Esophagus muscularis mucosa (tissue), 4 donors: Measurements from ENCODE around the gene RERE. TPM values are rescaled to one million over a fixed set of nuclear protein-coding genes. Genes with fewer than 3 reads are reported as not detected.
A peak's percentile ranks its signal among the peaks of the same experiment; 100 is the strongest.

Experiments used
- DNase-seq: peaks from one replicate; pipeline ENCODE4 v3.0.0-alpha.2; 2017; ENCODE audit errors: extremely low spot score
- H3K27ac ChIP-seq, 4 donors: fragments of 200-600 bp; sonication (generic); replicated peaks in 1 of 4; 1 replicate in 3 of 4; 2 replicates in 1 of 4; pipeline ENCODE4 v1.5.1; 2016 to 2019; ENCODE audit warnings: mild to moderate bottlenecking in 1 of 4
- H3K27me3 ChIP-seq, 4 donors: fragments of 200-600 bp; sonication (generic); one replicate each; pipeline versions ENCODE4 v1.5.1 to v1.6.0; 2016 to 2019
- H3K36me3 ChIP-seq, 4 donors: fragments of 200-600 bp; sonication (generic); one replicate each; pipeline ENCODE4 v1.5.1; 2016 to 2019
- H3K4me1 ChIP-seq, 4 donors: fragments of 200-600 bp; sonication (generic); one replicate each; pipeline ENCODE4 v1.5.1; 2016 to 2019
- H3K4me3 ChIP-seq, 4 donors: fragments of 200-600 bp; sonication (generic); 1 replicate in 2 of 4; 2 replicates in 2 of 4; pipeline ENCODE4 v1.5.1; 2016 to 2019; ENCODE audit warnings: mild to moderate bottlenecking in 4 of 4, moderate library complexity in 1 of 4
- H3K9me3 ChIP-seq, 4 donors: fragments of 200-600 bp; sonication (generic); 1 replicate in 3 of 4; 2 replicates in 1 of 4; pipeline ENCODE4 v1.5.1; 2016 to 2019
- EP300 ChIP-seq: sonication (generic); formaldehyde crosslinking; IDR thresholded peaks from one replicate; pipeline ENCODE4 v1.6.1; 2017; ENCODE audit warnings: antibody characterized with exemption
- POLR2A ChIP-seq: fragments of 450-650 bp; IDR thresholded peaks from one replicate; pipeline ENCODE4 v1.6.1; 2017; ENCODE audit warnings: antibody characterized with exemption, moderate library complexity, mild to moderate bottlenecking, low read depth
- POLR2AphosphoS5 ChIP-seq, 2 donors: sonication (generic); formaldehyde crosslinking; IDR thresholded peaks; one replicate each; pipeline ENCODE4 v1.6.1; 2017; ENCODE audit warnings: antibody characterized with exemption in 2 of 2
- WGBS: methylation state at CpG from one replicate; pipeline ENCODE4 v1.1.5; 2018; 5-methylcytosine and 5-hydroxymethylcytosine counted together
- intact Hi-C: fragments of 100-400 bp; cut with DNase I; formaldehyde crosslinking; loops from one replicate; pipeline ENCODE4 v1.15.1; 2023
- total RNA-seq, 4 donors: library from RNA; depleted of rRNA; stranded (reverse); fragments of >200 nt; gene quantifications; one replicate each; pipeline versions ENCODE4 v1.1.0 to v1.2.1, GENCODE V29; 2016
- TF ChIP-seq, protein P1 (sequence below), 3 experiments: fragments of 200-600 bp in 2 of 3; fragments of 450-650 bp in 1 of 3; sonication (generic) in 2 of 3; IDR thresholded peaks; one replicate each; pipeline ENCODE4 v1.5.1; 2017 to 2019; ENCODE audit warnings: antibody characterized with exemption in 3 of 3, mild to moderate bottlenecking in 2 of 3, moderate library complexity in 1 of 3

RERE gene
- total RNA-seq, 4 donors from 2014 or later, result 133 to 212 (median 168) TPM

DNA sequence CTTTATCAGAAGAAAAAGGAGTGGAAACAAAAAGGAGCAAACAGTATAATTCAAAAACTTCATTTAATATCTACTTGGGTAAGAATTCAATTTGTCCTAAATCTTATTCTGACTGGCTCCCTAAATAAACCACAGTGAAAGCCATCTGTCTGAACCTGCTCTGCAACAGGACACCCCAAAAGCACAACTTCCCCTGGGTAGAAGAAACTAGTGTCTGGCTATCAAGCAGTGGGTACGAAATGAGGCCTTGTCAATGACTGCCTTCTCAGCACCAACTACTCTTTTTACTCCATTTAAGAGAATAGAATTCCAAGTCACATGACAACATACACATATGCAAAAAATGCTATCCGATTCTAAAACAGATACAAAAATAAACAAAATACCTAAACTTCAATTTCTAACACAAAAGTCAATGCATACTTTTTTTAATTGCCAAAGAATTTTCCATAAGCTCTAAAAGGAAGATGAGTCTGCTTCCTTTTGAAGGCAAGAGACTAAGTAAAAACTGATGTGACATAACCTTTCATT lies 292.7 kb downstream of the RERE start:
- DNase-seq, result no peak
- intact Hi-C loops, result no loop called here

DNA sequence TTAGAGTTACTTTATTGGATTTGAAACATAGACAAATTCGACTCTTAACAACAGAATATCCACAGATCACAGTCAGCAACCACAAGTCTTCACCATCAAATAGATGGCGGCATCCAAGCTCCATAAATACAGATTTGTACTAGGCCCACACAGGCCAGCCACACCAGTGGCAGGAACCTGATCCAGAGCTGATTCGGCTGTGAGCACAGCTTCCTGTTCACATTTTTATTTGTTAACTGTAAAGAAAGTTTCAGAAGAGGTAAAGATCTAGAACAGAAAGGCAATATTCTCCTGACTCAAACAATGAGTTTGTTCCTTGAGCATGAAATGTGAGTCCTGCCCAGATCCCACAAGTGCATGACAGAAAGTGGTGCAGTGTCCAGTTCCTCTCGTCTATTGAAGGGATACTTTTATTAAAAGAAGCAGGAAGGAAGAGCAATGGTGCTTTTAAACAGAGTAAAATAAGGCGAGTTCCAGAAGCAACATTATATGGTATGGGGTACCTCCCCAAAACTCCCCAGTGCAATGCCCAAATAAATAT lies 293.7 kb downstream of the RERE start:
- Histone ChIP-seq H3K4me3 (no peak overlapping the region), H3K36me3 (no peaks in the 10 kb centered on the region), H3K27me3 (no peaks in the 10 kb centered on the region), H3K9me3 (no peaks in the 10 kb centered on the region), H3K27ac (peak overlapping the region; percentile 16 to 80 (median 64)), H3K4me1 (peaks cover 40 to 66% (median 49%) of the 10 kb centered on the region in 4 donors)
- no peak for DNase-seq
- intact Hi-C loops, result no loop called here
- no peak for TF ChIP-seq EP300
- TF ChIP-seq POLR2AphosphoS5 (IDR thresholded peaks at IDR 0.05), result no peak
- TF ChIP-seq, protein P1, sequence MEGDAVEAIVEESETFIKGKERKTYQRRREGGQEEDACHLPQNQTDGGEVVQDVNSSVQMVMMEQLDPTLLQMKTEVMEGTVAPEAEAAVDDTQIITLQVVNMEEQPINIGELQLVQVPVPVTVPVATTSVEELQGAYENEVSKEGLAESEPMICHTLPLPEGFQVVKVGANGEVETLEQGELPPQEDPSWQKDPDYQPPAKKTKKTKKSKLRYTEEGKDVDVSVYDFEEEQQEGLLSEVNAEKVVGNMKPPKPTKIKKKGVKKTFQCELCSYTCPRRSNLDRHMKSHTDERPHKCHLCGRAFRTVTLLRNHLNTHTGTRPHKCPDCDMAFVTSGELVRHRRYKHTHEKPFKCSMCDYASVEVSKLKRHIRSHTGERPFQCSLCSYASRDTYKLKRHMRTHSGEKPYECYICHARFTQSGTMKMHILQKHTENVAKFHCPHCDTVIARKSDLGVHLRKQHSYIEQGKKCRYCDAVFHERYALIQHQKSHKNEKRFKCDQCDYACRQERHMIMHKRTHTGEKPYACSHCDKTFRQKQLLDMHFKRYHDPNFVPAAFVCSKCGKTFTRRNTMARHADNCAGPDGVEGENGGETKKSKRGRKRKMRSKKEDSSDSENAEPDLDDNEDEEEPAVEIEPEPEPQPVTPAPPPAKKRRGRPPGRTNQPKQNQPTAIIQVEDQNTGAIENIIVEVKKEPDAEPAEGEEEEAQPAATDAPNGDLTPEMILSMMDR (IDR thresholded peaks at IDR 0.05), result no peak
- TF ChIP-seq POLR2A, result no peak
- WGBS, result 60% methylated on average over 5 of the region's 5 CpGs

More for the DNA sequence above, 292.7 kb downstream of the RERE start:
- Histone ChIP-seq H3K4me3 (peak overlapping the region; percentile 50 to 64 (median 54)), H3K4me1 (peaks cover 40 to 64% (median 49%) of the 10 kb centered on the region in 4 donors), H3K27me3 (no peaks in the 10 kb centered on the region), H3K27ac (peak overlapping the region; percentile 79 to 83 (median 80)), H3K36me3 (no peaks in the 10 kb centered on the region), H3K9me3 (no peaks in the 10 kb centered on the region)
- no peak for TF ChIP-seq EP300
- TF ChIP-seq, protein P1 (IDR thresholded peaks at IDR 0.05), result no peak
- TF ChIP-seq POLR2A, result no peak
- no peak for TF ChIP-seq POLR2AphosphoS5 (IDR thresholded peaks at IDR 0.05)
- 25% methylated on average over 2 of the region's 2 CpGs for WGBS

DNA sequence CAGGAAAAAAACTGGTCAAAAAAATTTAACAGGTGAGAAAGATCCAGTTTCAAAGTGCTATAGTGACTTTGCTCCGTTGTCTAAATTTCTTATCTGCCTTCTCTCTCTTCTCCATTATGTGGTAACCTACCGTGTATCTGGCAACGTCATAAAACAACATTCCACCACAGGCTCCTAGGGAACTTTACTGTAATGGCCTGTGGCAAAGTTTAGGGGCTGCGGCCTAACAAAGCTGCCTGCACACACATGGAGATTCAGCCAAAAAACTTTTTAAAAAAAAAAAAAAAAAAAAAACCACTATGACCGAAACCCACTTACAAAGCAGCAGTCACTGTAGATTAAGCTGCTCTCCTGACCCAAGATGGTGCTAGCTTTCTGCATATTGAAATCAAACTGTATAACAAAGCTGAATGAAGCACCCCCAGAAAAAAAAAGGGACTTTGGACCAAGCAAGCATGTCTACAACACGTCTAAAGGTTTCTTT lies 296.9 kb downstream of the RERE start:
- WGBS, result 78% methylated on average over 6 of the region's 6 CpGs
- H3K27ac ChIP-seq, result no peak overlapping the region
- no peak overlapping the region for H3K4me3 ChIP-seq
- no peak for TF ChIP-seq POLR2A
- TF ChIP-seq, protein P1 (IDR thresholded peaks at IDR 0.05), result no peak
- TF ChIP-seq EP300, result no peak
- no peak for TF ChIP-seq POLR2AphosphoS5 (IDR thresholded peaks at IDR 0.05)
- H3K27me3 ChIP-seq, result no peaks in the 10 kb centered on the region
- no peak for DNase-seq
- H3K4me1 ChIP-seq, result peaks cover 44 to 73% (median 52%) of the 10 kb centered on the region in 4 donors
- H3K36me3 ChIP-seq, result no peaks in the 10 kb centered on the region
- no peaks in the 10 kb centered on the region for H3K9me3 ChIP-seq
- intact Hi-C loops, result no loop called here

DNA sequence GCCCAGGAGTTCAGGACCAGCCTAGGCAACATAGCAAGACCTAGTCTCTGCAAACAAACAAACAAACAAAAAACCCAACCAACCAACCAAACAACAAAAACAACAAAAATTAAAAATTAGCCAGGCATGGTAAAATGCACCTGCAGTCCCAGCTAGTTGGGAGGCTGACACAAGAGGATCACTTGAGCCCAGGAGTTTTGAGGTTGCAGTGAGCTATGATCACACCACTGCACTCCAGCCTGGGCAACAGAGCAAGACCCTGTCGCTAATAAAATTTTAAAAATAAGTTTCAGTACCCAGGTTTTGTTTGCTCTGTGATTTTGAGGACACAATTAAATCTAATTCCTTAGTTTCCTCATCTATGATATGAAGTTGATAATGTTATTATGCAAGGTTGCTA lies 298.3 kb downstream of the RERE start:
- H3K27ac ChIP-seq, result no peak overlapping the region
- H3K27me3 ChIP-seq, result no peaks in the 10 kb centered on the region
- TF ChIP-seq, protein P1 (IDR thresholded peaks at IDR 0.05), result no peak
- TF ChIP-seq EP300 (no peak), POLR2AphosphoS5 (IDR thresholded peaks at IDR 0.05) (no peak), POLR2A (no peak)
- intact Hi-C loops, result no loop called here
- WGBS, result 100% methylated on average over 1 of the region's 1 CpG
- H3K4me3 ChIP-seq, result no peak overlapping the region
- H3K4me1 ChIP-seq, result peaks cover 32 to 67% (median 39%) of the 10 kb centered on the region in 4 donors
- no peak for DNase-seq
- H3K36me3 ChIP-seq, result no peaks in the 10 kb centered on the region
- H3K9me3 ChIP-seq, result no peaks in the 10 kb centered on the region
